ENCODE results near the gene GSTA2.
"Not testable (repeated sequence)": the region's sequence is repeated elsewhere in the genome, so short reads cannot be mapped to it uniquely, and the experiment has no call there.

- TF ChIP-seq PKNOX1 (IDR thresholded peaks at IDR 0.05); BHLHE40 (IDR thresholded peaks at IDR 0.05; ENCODE audit: borderline replicate concordance): not testable (repeated sequence)
Observed at GRCh38 chr6:52782209-52782608, 18.9 kb upstream of the GSTA2 start.

Data from HEK293T (cell line).